H1 (cell line): ENCODE results near the gene VSIG2. TPM values are rescaled to one million over a fixed set of nuclear protein-coding genes. Genes with fewer than 3 reads are reported as not detected.

ENCODE experiments used
- CTCF ChIA-PET: fragments of 300-600 bp; sonication (Branson Sonifier 250); formaldehyde crosslinking; loops from one replicate; lab custom pipeline; 2021; ENCODE audit not compliant: partially characterized antibody; lab: Charles Lee
- POLR2A ChIA-PET: fragments of 300-600 bp; sonication (Branson Sonifier 250); formaldehyde crosslinking; loops from one replicate; lab custom pipeline; 2021; ENCODE audit warnings: inconsistent platforms; ENCODE audit not compliant: partially characterized antibody; lab: Charles Lee
- DNase-seq, 2 experiments: peaks; one replicate each; pipeline versions ENCODE4 v3.0.0 to v3.0.0-alpha.2; 2010 to 2022; ENCODE audit warnings: low spot score in 2 of 2, low read depth in 1 of 2, mixed read lengths in 1 of 2
- FAIRE-seq: peaks from 2 replicates; lab custom pipeline; 2011; peaks lifted over from hg19 to GRCh38; lab: Jason Lieb, UNC
- H2AFZ ChIP-seq: 2 replicates; pipeline ENCODE4 v1.8.1; 2012; ENCODE audit warnings: low read length, inconsistent platforms
- H2AK5ac ChIP-seq: 2 replicates; pipeline ENCODE4 v1.6.1; 2013; ENCODE audit warnings: low read depth, low read length
- H2BK120ac ChIP-seq: replicated peaks from 2 replicates; pipeline ENCODE3; 2013; ENCODE audit warnings: low read depth, low read length, inconsistent platforms
- H2BK12ac ChIP-seq: 2 replicates; pipeline ENCODE4 v1.6.1; 2013; ENCODE audit warnings: low read depth, low read length
- H2BK15ac ChIP-seq: 2 replicates; pipeline ENCODE4 v1.6.1; 2013; ENCODE audit warnings: low read length
- H2BK20ac ChIP-seq: 2 replicates; pipeline ENCODE4 v1.6.1; 2013; ENCODE audit warnings: low read length
- H2BK5ac ChIP-seq: 2 replicates; pipeline ENCODE4 v1.6.1; 2013; ENCODE audit warnings: low read depth, low read length
- H3K14ac ChIP-seq: 2 replicates; pipeline ENCODE4 v1.6.1; 2013; ENCODE audit warnings: inconsistent platforms; ENCODE audit not compliant: insufficient read length
- H3K18ac ChIP-seq: 2 replicates; pipeline ENCODE4 v1.6.1; 2013; ENCODE audit warnings: low read length; ENCODE audit errors: extremely low read depth
- H3K23ac ChIP-seq: 2 replicates; pipeline ENCODE4 v1.6.1; 2013; ENCODE audit warnings: inconsistent platforms; ENCODE audit not compliant: insufficient read length
- H3K23me2 ChIP-seq: 2 replicates; pipeline ENCODE4 v1.6.1; 2013; ENCODE audit warnings: low read depth, low read length
- H3K27ac ChIP-seq: 2 replicates; pipeline ENCODE4 v1.6.1; 2011; ENCODE audit warnings: low read depth, low read length, inconsistent platforms
- H3K27me3 ChIP-seq, 4 experiments: replicated peaks in 1 of 4; 1 replicate in 1 of 4; 2 replicates in 3 of 4; pipeline versions ENCODE4 v1.6.1 to v1.8.1; 2011 to 2013; ENCODE audit warnings: low read length in 3 of 4, mild to moderate bottlenecking in 3 of 4, inconsistent platforms in 2 of 4, mixed read lengths in 2 of 4, moderate library complexity in 1 of 4; ENCODE audit not compliant: control insufficient read depth in 3 of 4, insufficient read depth in 3 of 4; ENCODE audit errors: extremely low read depth in 1 of 4
- H3K36me3 ChIP-seq, 4 experiments: 2 replicates each; pipeline versions ENCODE4 v1.6.1 to v1.8.1; 2011 to 2013; ENCODE audit warnings: mild to moderate bottlenecking in 4 of 4, low read length in 3 of 4, moderate library complexity in 2 of 4, control low read depth in 1 of 4, inconsistent platforms in 1 of 4; ENCODE audit not compliant: insufficient read depth in 4 of 4, control insufficient read depth in 2 of 4
- H3K4ac ChIP-seq: replicated peaks from 2 replicates; pipeline ENCODE3; 2013; ENCODE audit warnings: low read length, low read depth, mixed read lengths, inconsistent platforms; ENCODE audit not compliant: insufficient read length
- H3K4me1 ChIP-seq, 4 experiments: replicated peaks in 1 of 4; 1 replicate in 1 of 4; 2 replicates in 3 of 4; pipeline versions ENCODE4 v1.6.1 to v1.8.1; 2011 to 2013; ENCODE audit warnings: low read length in 3 of 4, inconsistent platforms in 2 of 4, mixed read lengths in 1 of 4; ENCODE audit not compliant: insufficient read depth in 4 of 4, control insufficient read depth in 3 of 4
- H3K4me2 ChIP-seq, 2 experiments: 2 replicates each; pipeline versions ENCODE4 v1.6.1 to v1.8.1; 2011 to 2013; ENCODE audit warnings: low read depth in 2 of 2, low read length in 2 of 2, control low read depth in 1 of 2, inconsistent platforms in 1 of 2, mild to moderate bottlenecking in 1 of 2; ENCODE audit not compliant: insufficient read depth in 1 of 2
- H3K4me3 ChIP-seq, 4 experiments: fragments of 200-600, 300-600 bp in 1 of 4; sonication (generic), shearing (Covaris generic), sonication (Bioruptor Twin) in 1 of 4; 2 replicates each; pipeline versions ENCODE4 v1.5.1 to v1.8.1; 2011 to 2016; ENCODE audit warnings: low read length in 4 of 4, low read depth in 3 of 4, control low read depth in 2 of 4, inconsistent platforms in 2 of 4, mild to moderate bottlenecking in 2 of 4, mixed read lengths in 1 of 4, moderate library complexity in 1 of 4; ENCODE audit not compliant: insufficient read depth in 2 of 4; ENCODE audit errors: extremely low read depth in 1 of 4
- H3K56ac ChIP-seq: replicated peaks from 2 replicates; pipeline ENCODE3; 2013; ENCODE audit warnings: low read depth, mild to moderate bottlenecking, mixed read lengths, low read length, inconsistent platforms; ENCODE audit not compliant: insufficient read length
- H3K79me1 ChIP-seq: 2 replicates; pipeline ENCODE4 v1.6.1; 2013; ENCODE audit warnings: low read depth, low read length, control low read depth
- H3K79me2 ChIP-seq, 2 experiments: 2 replicates each; pipeline versions ENCODE4 v1.6.1 to v1.8.1; 2012 to 2013; ENCODE audit warnings: low read length in 2 of 2, mild to moderate bottlenecking in 2 of 2, inconsistent platforms in 1 of 2; ENCODE audit not compliant: insufficient read depth in 2 of 2, control insufficient read depth in 1 of 2
- H3K9ac ChIP-seq, 4 experiments: replicated peaks in 1 of 4; 1 replicate in 1 of 4; 2 replicates in 3 of 4; pipeline versions ENCODE4 v1.6.1 to v1.8.1; 2011 to 2013; ENCODE audit warnings: low read depth in 3 of 4, low read length in 3 of 4, control low read depth in 2 of 4, mild to moderate bottlenecking in 2 of 4, moderate library complexity in 2 of 4, inconsistent platforms in 1 of 4; ENCODE audit errors: extremely low read depth in 1 of 4
- H3K9me3 ChIP-seq, 2 experiments: 2 replicates each; pipeline versions ENCODE4 v1.6.1 to v1.8.1; 2012 to 2013; ENCODE audit warnings: mild to moderate bottlenecking in 2 of 2, moderate library complexity in 2 of 2, control low read depth in 1 of 2, inconsistent platforms in 1 of 2, low read depth in 1 of 2, low read length in 1 of 2, mixed read lengths in 1 of 2; ENCODE audit not compliant: insufficient read depth in 2 of 2
- H4K20me1 ChIP-seq, 2 experiments: replicated peaks in 1 of 2; 2 replicates each; pipeline versions ENCODE3 to v1.8.1; 2011 to 2013; ENCODE audit warnings: inconsistent platforms in 2 of 2, low read length in 2 of 2, mild to moderate bottlenecking in 1 of 2; ENCODE audit not compliant: insufficient read depth in 2 of 2, control insufficient read depth in 1 of 2
- H4K5ac ChIP-seq: 2 replicates; pipeline ENCODE4 v1.6.1; 2013; ENCODE audit warnings: low read length, low read depth, mixed read lengths, inconsistent platforms; ENCODE audit not compliant: insufficient read length
- H4K8ac ChIP-seq: 2 replicates; pipeline ENCODE4 v1.8.0; 2013; ENCODE audit warnings: mild to moderate bottlenecking, moderate library complexity, low read length, inconsistent platforms; ENCODE audit not compliant: insufficient read depth; ENCODE audit errors: extremely low read depth
- H4K91ac ChIP-seq: replicated peaks from 2 replicates; pipeline ENCODE3; 2013; ENCODE audit warnings: low read length, mixed read lengths, inconsistent platforms; ENCODE audit not compliant: insufficient read length
- BRCA1 ChIP-seq: IDR thresholded peaks from 2 replicates; pipeline ENCODE4 v1.6.1; 2012; ENCODE audit warnings: low read depth, low read length, improper control_type of control experiment
- CBX8 ChIP-seq: fragments of 300-800, 300-1000 bp; sonication (generic); IDR thresholded peaks from 2 replicates; pipeline ENCODE4 v1.7.1; 2016; ENCODE audit warnings: low read depth, low read length, borderline replicate concordance
- CTBP2 ChIP-seq: IDR thresholded peaks from 2 replicates; pipeline ENCODE4 v1.7.0; 2011; ENCODE audit warnings: borderline replicate concordance, mild to moderate bottlenecking, moderate library complexity, mixed read lengths, low read length; ENCODE audit not compliant: insufficient read depth, insufficient read length
- GABPA ChIP-seq: IDR thresholded peaks from 2 replicates; pipeline ENCODE4 v1.6.1; 2011; ENCODE audit warnings: mild to moderate bottlenecking, low read length, moderate library complexity, borderline replicate concordance; ENCODE audit not compliant: insufficient read depth
- JUND ChIP-seq: IDR thresholded peaks from 2 replicates; pipeline ENCODE4 v1.6.1; 2011; ENCODE audit warnings: mild to moderate bottlenecking, improper control_type of control experiment, low read length
- NANOG ChIP-seq: IDR thresholded peaks from 2 replicates; pipeline ENCODE4 v1.6.1; 2011; ENCODE audit warnings: low read length, low read depth, mild to moderate bottlenecking, inconsistent platforms; ENCODE audit not compliant: insufficient read depth, poor library complexity, severe bottlenecking
- NRF1 ChIP-seq: IDR thresholded peaks from 2 replicates; pipeline ENCODE4 v1.6.1; 2011; ENCODE audit warnings: mild to moderate bottlenecking, low read depth, low read length, improper control_type of control experiment
- RFX5 ChIP-seq: IDR thresholded peaks from 2 replicates; pipeline ENCODE4 v1.6.1; 2011; ENCODE audit warnings: low read depth, low read length, improper control_type of control experiment, borderline replicate concordance
- RXRA ChIP-seq: IDR thresholded peaks from 2 replicates; pipeline ENCODE4 v1.6.1; 2011; ENCODE audit warnings: low read depth, mild to moderate bottlenecking, low read length, moderate library complexity; ENCODE audit not compliant: insufficient read depth
- SIX5 ChIP-seq: IDR thresholded peaks from 2 replicates; pipeline ENCODE4 v1.6.1; 2011; ENCODE audit warnings: mild to moderate bottlenecking, low read depth, low read length
- TCF12 ChIP-seq: IDR thresholded peaks from 2 replicates; pipeline ENCODE4 v1.6.1; 2011; ENCODE audit warnings: low read depth, mild to moderate bottlenecking, low read length
- WGBS, 2 experiments: shearing (Covaris generic) in 1 of 2; methylation state at CpG; one replicate each; pipeline versions ENCODE4 v1.1.6 to v1.1.7; 2013 to 2015; ENCODE audit warnings: low lambda C conversion rate in 2 of 2, mixed read lengths in 2 of 2, inconsistent platforms in 1 of 2, low coverage in 1 of 2, missing lambda C conversion rate in 1 of 2; ENCODE audit not compliant: insufficient replicate concordance in 2 of 2, insufficient coverage in 1 of 2, insufficient read length in 1 of 2; ENCODE audit errors: extremely low coverage in 1 of 2, missing lambda C conversion rate in 1 of 2; 5-methylcytosine and 5-hydroxymethylcytosine counted together
- polyA plus RNA-seq, 7 experiments: library from polyadenylated mRNA; depleted of rRNA in 3 of 7; stranded (reverse) in 5 of 7; unstranded in 2 of 7; fragments of >200 nt in 5 of 7; fragments of 200-250 nt in 2 of 7; gene quantifications; 1 replicate in 5 of 7; 2 replicates in 1 of 7; 4 replicates in 1 of 7; pipeline versions ENCODE4 v1.2.1 to v1.2.3, GENCODE V29; 2011 to 2013; ENCODE audit warnings: missing spikeins in 2 of 7, mixed read lengths in 2 of 7
- total RNA-seq: library from RNA; stranded (reverse); fragmentation: NEBNext Ultra II Directional; extraction: Animal tissue kit (Norgen Biotek cat#: 25700); gene quantifications from 2 replicates; pipeline ENCODE4 v1.2.1, GENCODE V29; 2021

Gene VSIG2
- total and polyA plus RNA-seq, 2 of the 8 experiments (the other 6 are each of a cell fraction or from before 2014, with no cell fraction given): 0.18 TPM; not detected in 1

- Histone ChIP-seq H3K27ac (no peak overlapping the region), H2BK5ac (no peak overlapping the region), H2BK15ac (no peak overlapping the region), H3K23ac (no peak overlapping the region), H3K56ac (no peak overlapping the region), H3K18ac (no peak overlapping the region), H3K4me1 (no peaks in the 10 kb centered on the region), H2BK120ac (no peak overlapping the region), H2AFZ (no peak overlapping the region), H3K9ac (no peak overlapping the region), H2BK12ac (no peak overlapping the region), H4K5ac (no peak overlapping the region), H2BK20ac (no peak overlapping the region), H3K79me2 (peaks cover 0 to 6% of the 10 kb centered on the region in 2 experiments; a peak in 2 of 4 replicates), H4K91ac (no peak overlapping the region), H3K4me3 (no peak overlapping the region), H3K4me2 (no peak overlapping the region), H3K4ac (no peak overlapping the region), H2AK5ac (no peak overlapping the region), H4K20me1 (peaks cover 0 to 3% of the 10 kb centered on the region in 2 experiments), H3K27me3 (no peaks in the 10 kb centered on the region), H3K14ac (no peak overlapping the region), H3K79me1 (peaks cover 3% of the 10 kb centered on the region; the same call in 1 of the 2 replicates), H3K36me3 (peaks cover 2 to 36% (median 20%) of the 10 kb centered on the region in 4 experiments; a peak in 6 of 8 replicates), H3K9me3 (no peaks in the 10 kb centered on the region), H3K23me2 (no peaks in the 10 kb centered on the region), H4K8ac (no peak overlapping the region)
- ChIA-PET POLR2A (no interaction called here), CTCF (interaction anchor here (0.9 to 28.0 kb wide), 13 partner anchors 8 to 126 kb away, joined by 3 to 382 read pairs (median 5); partner anchors contain the start of genes MSANTD2 and NRGN)
- no peak for FAIRE-seq
- 88% methylated on average over 6 of the region's 8 CpGs; no CpG with 5 or more reads in 1 of the 2 experiments for WGBS, 2 experiments
- no peak for DNase-seq
- TF ChIP-seq JUND (no peak), CTBP2 (no peak), TCF12 (no peak), NRF1 (no peak), BRCA1 (no peak), SIX5 (no peak), RFX5 (no peak), GABPA (no peak), RXRA (no peak), CBX8 (no peak), NANOG (no peak)
Observed at GRCh38 chr11:124769806-124770774, 18.0 kb upstream of the VSIG2 start.
